H9 (cell line): ENCODE measurements around the gene FLNC. TPM values are rescaled to one million over a fixed set of nuclear protein-coding genes. Genes with fewer than 3 reads are reported as not detected.

Source experiments
- DNase-seq: peaks from one replicate; pipeline ENCODE4 v3.0.0-alpha.2; 2017
- H2AFZ ChIP-seq: one replicate; pipeline ENCODE4 v1.6.1; 2013; ENCODE audit warnings: mild to moderate bottlenecking, low read length, control low read depth, moderate library complexity
- H2AK5ac ChIP-seq: 2 replicates; pipeline ENCODE4 v1.6.1; 2013; ENCODE audit warnings: low read length, control low read depth, mixed read lengths; ENCODE audit not compliant: insufficient read length
- H2BK120ac ChIP-seq: one replicate; pipeline ENCODE4 v1.6.1; 2013; ENCODE audit warnings: low read depth, mild to moderate bottlenecking, low read length, control low read depth, inconsistent platforms; ENCODE audit not compliant: poor library complexity, severe bottlenecking
- H2BK12ac ChIP-seq: 2 replicates; pipeline ENCODE4 v1.6.1; 2013; ENCODE audit warnings: low read length, control low read depth, mixed read lengths, low read depth; ENCODE audit not compliant: insufficient read length
- H2BK15ac ChIP-seq: 2 replicates; pipeline ENCODE4 v1.6.1; 2013; ENCODE audit warnings: low read depth, low read length, control low read depth
- H2BK20ac ChIP-seq: one replicate; pipeline ENCODE4 v1.6.1; 2013; ENCODE audit warnings: low read depth, mild to moderate bottlenecking, low read length, control low read depth, inconsistent platforms; ENCODE audit not compliant: poor library complexity, severe bottlenecking
- H2BK5ac ChIP-seq: 2 replicates; pipeline ENCODE4 v1.6.1; 2013; ENCODE audit warnings: low read length, control low read depth, mixed read lengths; ENCODE audit not compliant: insufficient read length
- H3K14ac ChIP-seq: 2 replicates; pipeline ENCODE4 v1.6.1; 2013; ENCODE audit warnings: low read length, control low read depth; ENCODE audit not compliant: insufficient read depth
- H3K18ac ChIP-seq: 2 replicates; pipeline ENCODE4 v1.6.1; 2013; ENCODE audit warnings: low read depth, mild to moderate bottlenecking, mixed read lengths, low read length, control low read depth; ENCODE audit not compliant: insufficient read length
- H3K23ac ChIP-seq: 2 replicates; pipeline ENCODE4 v1.6.1; 2013; ENCODE audit warnings: low read length, control low read depth, mixed read lengths, low read depth; ENCODE audit not compliant: insufficient read length
- H3K23me2 ChIP-seq: 2 replicates; pipeline ENCODE4 v1.6.1; 2013; ENCODE audit warnings: low read depth, mild to moderate bottlenecking, mixed read lengths, low read length, control low read depth; ENCODE audit not compliant: insufficient read length, poor library complexity, severe bottlenecking
- H3K27ac ChIP-seq: 2 replicates; pipeline ENCODE4 v1.5.1; 2013; ENCODE audit warnings: low read length, control low read depth, mixed read lengths, low read depth; ENCODE audit not compliant: insufficient read length
- H3K27me3 ChIP-seq: 2 replicates; pipeline ENCODE4 v1.6.1; 2013; ENCODE audit warnings: low read length, control low read depth, inconsistent platforms; ENCODE audit not compliant: insufficient read depth
- H3K4ac ChIP-seq: 2 replicates; pipeline ENCODE4 v1.6.1; 2013; ENCODE audit warnings: low read depth, mild to moderate bottlenecking, control low read depth, inconsistent platforms, low read length, moderate library complexity
- H3K4me1 ChIP-seq: 2 replicates; pipeline ENCODE4 v1.6.1; 2013; ENCODE audit warnings: low read length, control low read depth, inconsistent platforms; ENCODE audit not compliant: insufficient read depth
- H3K4me2 ChIP-seq: 2 replicates; pipeline ENCODE4 v1.6.1; 2013; ENCODE audit warnings: low read length, control low read depth, mixed read lengths; ENCODE audit not compliant: insufficient read length, insufficient read depth
- H3K56ac ChIP-seq: 2 replicates; pipeline ENCODE4 v1.6.1; 2013; ENCODE audit warnings: low read depth, mild to moderate bottlenecking, mixed read lengths, low read length, control low read depth; ENCODE audit not compliant: insufficient read length
- H3K79me1 ChIP-seq: 2 replicates; pipeline ENCODE4 v1.6.1; 2013; ENCODE audit warnings: low read depth, mild to moderate bottlenecking, moderate library complexity, low read length, control low read depth, inconsistent platforms; ENCODE audit not compliant: insufficient read depth, poor library complexity, severe bottlenecking
- H3K79me2 ChIP-seq: 2 replicates; pipeline ENCODE4 v1.6.1; 2013; ENCODE audit warnings: low read length, control low read depth, inconsistent platforms; ENCODE audit not compliant: insufficient read depth
- H3K9ac ChIP-seq: 2 replicates; pipeline ENCODE4 v1.6.1; 2013; ENCODE audit warnings: low read length, control low read depth, mixed read lengths; ENCODE audit not compliant: insufficient read length; ENCODE audit errors: extremely low read depth
- H3K9me3 ChIP-seq: one replicate; pipeline ENCODE4 v1.6.1; 2013; ENCODE audit warnings: low read depth, low read length, inconsistent platforms; ENCODE audit not compliant: control insufficient read depth
- H3T11ph ChIP-seq: one replicate; pipeline ENCODE4 v1.6.1; 2013; ENCODE audit warnings: mild to moderate bottlenecking, low read length, control low read depth, inconsistent platforms
- H4K20me1 ChIP-seq: one replicate; pipeline ENCODE4 v1.6.1; 2013; ENCODE audit not compliant: control insufficient read depth, insufficient read length, insufficient read depth
- H4K5ac ChIP-seq: 2 replicates; pipeline ENCODE4 v1.6.1; 2013; ENCODE audit warnings: low read depth, mild to moderate bottlenecking, mixed read lengths, low read length, control low read depth; ENCODE audit not compliant: insufficient read length
- H4K8ac ChIP-seq: replicated peaks from 2 replicates; pipeline ENCODE4 v1.6.1; 2013; ENCODE audit warnings: low read length, control low read depth, mixed read lengths, low read depth; ENCODE audit not compliant: insufficient read length
- H4K91ac ChIP-seq: 2 replicates; pipeline ENCODE4 v1.6.1; 2013; ENCODE audit warnings: low read depth, mild to moderate bottlenecking, moderate library complexity, mixed read lengths, low read length, control low read depth; ENCODE audit not compliant: insufficient read length
- H3K27ac Mint-ChIP-seq, 3 experiments: 2 replicates in 2 of 3; 3 replicates in 1 of 3; pipeline ENCODE4 v1.8.0; 2020 to 2021; ENCODE audit warnings: mixed read lengths in 3 of 3, mild to moderate bottlenecking in 1 of 3, moderate library complexity in 1 of 3
- H3K27me3 Mint-ChIP-seq: 2 replicates; pipeline ENCODE4 v1.8.0; 2021; ENCODE audit warnings: low read depth, mild to moderate bottlenecking, moderate library complexity, mixed read lengths
- H3K36me3 Mint-ChIP-seq, 3 experiments: 2 replicates in 2 of 3; 3 replicates in 1 of 3; pipeline ENCODE4 v1.8.0; 2020 to 2021; ENCODE audit warnings: low read depth in 3 of 3, mixed read lengths in 3 of 3; ENCODE audit not compliant: insufficient read depth in 1 of 3
- H3K4me1 Mint-ChIP-seq, 2 experiments: 2 replicates each; pipeline ENCODE4 v1.8.0; 2020; ENCODE audit warnings: mixed read lengths in 2 of 2
- H3K4me3 Mint-ChIP-seq, 2 experiments: 2 replicates in 1 of 2; 3 replicates in 1 of 2; pipeline ENCODE4 v1.8.0; 2020 to 2021; ENCODE audit warnings: mild to moderate bottlenecking in 2 of 2, mixed read lengths in 2 of 2, moderate library complexity in 1 of 2
- H3K9me3 Mint-ChIP-seq, 2 experiments: 2 replicates in 1 of 2; 3 replicates in 1 of 2; pipeline ENCODE4 v1.8.0; 2020; ENCODE audit warnings: mild to moderate bottlenecking in 2 of 2, mixed read lengths in 2 of 2, moderate library complexity in 1 of 2
- WGBS: extraction: QIAGEN DNeasy Blood & Tissue Kit; methylation state at CpG from one replicate; pipeline ENCODE4 v1.1.7; 2013; ENCODE audit warnings: missing lambda C conversion rate, low lambda C conversion rate, mixed read lengths; ENCODE audit not compliant: insufficient read length; ENCODE audit errors: extremely low coverage; 5-methylcytosine and 5-hydroxymethylcytosine counted together
- total RNA-seq: library from RNA; stranded (reverse); gene quantifications from 2 replicates; pipeline ENCODE4 v1.2.1, GENCODE V29; 2021
- TF ChIP-seq, protein P1 (sequence below): fragments of 200-600 bp; sonication (generic); conservative IDR thresholded peaks from 3 replicates; pipeline ENCODE4 v1.8.0; 2021; ENCODE audit warnings: antibody characterized with exemption, mild to moderate bottlenecking

Gene FLNC
- total RNA-seq, 1 experiment from 2014 or later, result 12.2 TPM

DNA sequence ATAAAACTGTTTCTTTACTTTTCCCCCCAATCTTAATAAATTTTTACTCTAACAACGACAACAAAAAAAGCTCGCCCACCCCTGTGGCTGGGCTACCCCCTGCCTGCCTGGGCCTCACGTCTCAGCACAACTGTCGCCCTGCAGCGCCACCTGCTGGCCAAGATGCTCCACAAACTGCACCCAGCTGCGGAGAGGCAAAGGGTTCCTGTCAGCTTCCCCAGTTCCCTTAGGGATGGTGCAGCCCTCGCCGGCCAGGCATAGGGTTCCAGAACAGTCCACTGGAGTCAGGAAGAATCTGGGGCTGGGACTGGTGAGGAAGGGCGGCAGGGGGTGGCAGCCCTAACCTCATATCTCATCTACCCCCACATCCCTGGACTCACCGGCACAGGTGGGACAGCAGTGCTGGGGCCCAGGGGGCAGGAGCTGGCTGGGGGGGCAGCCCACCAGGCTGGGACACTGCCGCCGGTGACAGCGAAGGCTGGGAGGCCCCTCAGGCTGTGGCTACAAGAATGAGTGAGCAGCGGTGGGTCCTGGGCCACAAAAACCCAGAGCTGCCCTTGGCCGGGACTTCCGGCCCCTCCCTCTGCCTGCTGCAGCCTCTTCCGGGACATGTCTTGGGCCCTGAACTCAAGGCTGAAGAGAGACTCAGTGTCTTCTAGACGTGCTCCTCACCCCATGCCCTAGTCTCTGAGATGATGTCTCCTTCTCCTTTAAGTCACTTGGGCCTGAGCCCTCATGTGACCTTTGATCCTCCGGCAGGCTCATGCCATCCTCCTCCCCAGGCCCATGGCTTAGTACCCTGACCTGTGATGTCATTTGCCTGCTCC lies 53.6 kb downstream of the FLNC start:
- H3K4me2 ChIP-seq, result no peak overlapping the region
- no peak overlapping the region for H4K5ac ChIP-seq
- H3K9me3 ChIP-seq, result no peaks in the 10 kb centered on the region
- no peak overlapping the region for H4K8ac ChIP-seq
- TF ChIP-seq, protein P1, sequence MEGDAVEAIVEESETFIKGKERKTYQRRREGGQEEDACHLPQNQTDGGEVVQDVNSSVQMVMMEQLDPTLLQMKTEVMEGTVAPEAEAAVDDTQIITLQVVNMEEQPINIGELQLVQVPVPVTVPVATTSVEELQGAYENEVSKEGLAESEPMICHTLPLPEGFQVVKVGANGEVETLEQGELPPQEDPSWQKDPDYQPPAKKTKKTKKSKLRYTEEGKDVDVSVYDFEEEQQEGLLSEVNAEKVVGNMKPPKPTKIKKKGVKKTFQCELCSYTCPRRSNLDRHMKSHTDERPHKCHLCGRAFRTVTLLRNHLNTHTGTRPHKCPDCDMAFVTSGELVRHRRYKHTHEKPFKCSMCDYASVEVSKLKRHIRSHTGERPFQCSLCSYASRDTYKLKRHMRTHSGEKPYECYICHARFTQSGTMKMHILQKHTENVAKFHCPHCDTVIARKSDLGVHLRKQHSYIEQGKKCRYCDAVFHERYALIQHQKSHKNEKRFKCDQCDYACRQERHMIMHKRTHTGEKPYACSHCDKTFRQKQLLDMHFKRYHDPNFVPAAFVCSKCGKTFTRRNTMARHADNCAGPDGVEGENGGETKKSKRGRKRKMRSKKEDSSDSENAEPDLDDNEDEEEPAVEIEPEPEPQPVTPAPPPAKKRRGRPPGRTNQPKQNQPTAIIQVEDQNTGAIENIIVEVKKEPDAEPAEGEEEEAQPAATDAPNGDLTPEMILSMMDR, result peak; percentile 99
- H3K27me3 ChIP-seq, result no peaks in the 10 kb centered on the region
- Mint-ChIP-seq H3K27me3 (peaks cover 1% of the 10 kb centered on the region; the same call in 1 of the 2 replicates), H3K4me1 (peaks cover 4 to 5% of the 10 kb centered on the region in 2 experiments; a peak in 3 of 4 replicates), H3K9me3 (0 out of 5 replicates have a peak, but pooled peaks cover 0 to 4% of the 10 kb centered on the region in 2 experiments), H3K27ac (no peak overlapping the region; a peak in 1 of 7 replicates), H3K36me3 (peaks cover 0 to 2% (median 0%) of the 10 kb centered on the region in 3 experiments; a peak in 3 of 7 replicates), H3K4me3 (no peak overlapping the region)
- H2BK15ac ChIP-seq, result no peak overlapping the region
- H2BK120ac ChIP-seq, result no peak overlapping the region
- no peak overlapping the region for H3K56ac ChIP-seq
- no peaks in the 10 kb centered on the region for H3K79me2 ChIP-seq
- no peaks in the 10 kb centered on the region for H3K79me1 ChIP-seq
- H4K20me1 ChIP-seq, result no peaks in the 10 kb centered on the region
- H3K14ac ChIP-seq, result no peak overlapping the region
- peak; percentile 88 for DNase-seq
- H3K27ac ChIP-seq, result no peak overlapping the region
- no peak overlapping the region for H2AFZ ChIP-seq
- no CpG with 5 or more reads among the region's 19 CpGs for WGBS
- no peak overlapping the region for H2AK5ac ChIP-seq
- H3K9ac ChIP-seq, result no peak overlapping the region
- no peak overlapping the region for H2BK5ac ChIP-seq
- no peak overlapping the region for H3K18ac ChIP-seq
- no peaks in the 10 kb centered on the region for H3K23me2 ChIP-seq
- H4K91ac ChIP-seq, result no peak overlapping the region
- no peak overlapping the region for H2BK12ac ChIP-seq
- no peak overlapping the region for H3K23ac ChIP-seq
- no peaks in the 10 kb centered on the region for H3K4me1 ChIP-seq
- no peak overlapping the region for H3K4ac ChIP-seq
- H3T11ph ChIP-seq, result no peak overlapping the region
- no peak overlapping the region for H2BK20ac ChIP-seq
